ENCODE measurements around the gene CASP7. TPM values are rescaled to one million over a fixed set of nuclear protein-coding genes. Genes with fewer than 3 reads are reported as not detected.

The CASP7 gene
- total RNA-seq, 4 donors from 2014 or later: 5.3 to 23.9 (median 8.9) TPM

DNA sequence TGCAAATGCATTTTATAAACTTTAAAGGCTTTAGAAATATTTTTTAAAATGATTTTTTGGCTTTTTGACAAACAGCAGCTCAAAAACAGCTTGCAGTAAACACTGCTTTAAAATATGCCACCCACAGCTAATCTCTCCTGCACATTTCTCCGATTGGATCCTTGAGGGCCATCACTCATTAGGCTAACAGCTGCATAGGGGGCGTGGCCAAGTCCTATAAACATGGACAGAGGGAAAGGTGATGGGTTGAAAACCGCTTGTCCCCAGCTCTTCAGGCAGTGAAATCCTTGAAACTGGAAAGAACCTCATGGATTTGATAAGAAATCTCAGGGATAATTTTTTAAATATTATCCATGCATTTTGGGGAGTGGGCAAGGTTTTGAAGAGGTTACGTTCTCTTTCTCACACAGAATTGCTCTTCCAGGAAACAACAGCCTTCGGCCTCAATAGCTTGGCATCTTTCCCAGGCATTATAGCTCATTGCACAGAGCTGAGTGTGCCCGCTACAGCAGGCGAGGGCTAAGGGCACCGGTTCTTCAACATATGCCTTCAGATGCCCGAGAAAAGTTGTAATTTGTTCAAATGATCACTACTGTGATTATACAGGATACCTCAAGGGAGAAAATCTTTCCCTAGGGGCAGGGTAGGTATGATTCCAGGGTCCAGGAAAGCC, 73.4 kb downstream of the CASP7 start:
- H3K27me3 ChIP-seq: no peaks in the 10 kb centered on the region
- TF ChIP-seq, protein P1, sequence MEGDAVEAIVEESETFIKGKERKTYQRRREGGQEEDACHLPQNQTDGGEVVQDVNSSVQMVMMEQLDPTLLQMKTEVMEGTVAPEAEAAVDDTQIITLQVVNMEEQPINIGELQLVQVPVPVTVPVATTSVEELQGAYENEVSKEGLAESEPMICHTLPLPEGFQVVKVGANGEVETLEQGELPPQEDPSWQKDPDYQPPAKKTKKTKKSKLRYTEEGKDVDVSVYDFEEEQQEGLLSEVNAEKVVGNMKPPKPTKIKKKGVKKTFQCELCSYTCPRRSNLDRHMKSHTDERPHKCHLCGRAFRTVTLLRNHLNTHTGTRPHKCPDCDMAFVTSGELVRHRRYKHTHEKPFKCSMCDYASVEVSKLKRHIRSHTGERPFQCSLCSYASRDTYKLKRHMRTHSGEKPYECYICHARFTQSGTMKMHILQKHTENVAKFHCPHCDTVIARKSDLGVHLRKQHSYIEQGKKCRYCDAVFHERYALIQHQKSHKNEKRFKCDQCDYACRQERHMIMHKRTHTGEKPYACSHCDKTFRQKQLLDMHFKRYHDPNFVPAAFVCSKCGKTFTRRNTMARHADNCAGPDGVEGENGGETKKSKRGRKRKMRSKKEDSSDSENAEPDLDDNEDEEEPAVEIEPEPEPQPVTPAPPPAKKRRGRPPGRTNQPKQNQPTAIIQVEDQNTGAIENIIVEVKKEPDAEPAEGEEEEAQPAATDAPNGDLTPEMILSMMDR (IDR thresholded peaks at IDR 0.05 in 4 of 5, conservative IDR thresholded peaks at IDR 0.05 in 1 of 5): no peak
- TF ChIP-seq POLR2A (IDR thresholded peaks at IDR 0.05): no peak

DNA sequence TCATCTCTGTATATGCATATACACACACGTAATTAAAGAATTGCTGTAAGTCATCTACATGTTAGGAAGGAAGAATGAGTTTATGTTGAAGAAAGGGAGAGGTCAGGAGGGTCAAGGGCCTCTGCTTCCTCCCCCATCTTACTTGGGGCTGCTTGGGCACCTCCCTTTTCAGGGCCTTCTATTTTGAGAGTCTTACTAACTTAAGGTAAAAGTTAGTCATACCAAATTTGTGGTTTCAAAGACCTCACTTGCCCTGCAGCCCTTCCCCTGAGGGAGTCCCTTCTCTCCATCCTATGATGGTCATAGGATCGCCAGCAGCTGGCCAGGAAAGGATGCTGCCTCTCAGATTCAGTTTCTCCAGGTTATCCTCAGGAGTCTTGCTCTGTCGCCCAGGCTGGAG, 74.4 kb downstream of the CASP7 start:
- in situ Hi-C loops (cut with MboI; ENCODE audit: low sequenced_read_pairs in 4 of 4): no loop called here
- Histone ChIP-seq H3K4me1 (no peaks in the 10 kb centered on the region), H3K36me3 (no peaks in the 10 kb centered on the region), H3K9me3 (no peaks in the 10 kb centered on the region), H3K27me3 (no peaks in the 10 kb centered on the region), H3K4me3 (no peak overlapping the region), H3K27ac (no peak overlapping the region)
- TF ChIP-seq POLR2A (IDR thresholded peaks at IDR 0.05): no peak
- TF ChIP-seq, protein P1 (IDR thresholded peaks at IDR 0.05 in 4 of 5, conservative IDR thresholded peaks at IDR 0.05 in 1 of 5): no peak
- no peak for ATAC-seq
- DNase-seq: no peak
- intact Hi-C loops (cut with DNase I; ENCODE audit: low total_unique reads): no loop called here

More for the DNA sequence above, 73.4 kb downstream of the CASP7 start:
- in situ Hi-C loops (cut with MboI; ENCODE audit: low sequenced_read_pairs in 4 of 4) (no loop called here), intact Hi-C loops (cut with DNase I; ENCODE audit: low total_unique reads) (no loop called here)
- no peak for DNase-seq
- no peaks in the 10 kb centered on the region for H3K9me3 ChIP-seq
- H3K4me1 ChIP-seq: no peaks in the 10 kb centered on the region
- no peaks in the 10 kb centered on the region for H3K36me3 ChIP-seq
- ATAC-seq: no peak
- H3K27ac ChIP-seq: no peak overlapping the region
- H3K4me3 ChIP-seq: no peak overlapping the region

DNA sequence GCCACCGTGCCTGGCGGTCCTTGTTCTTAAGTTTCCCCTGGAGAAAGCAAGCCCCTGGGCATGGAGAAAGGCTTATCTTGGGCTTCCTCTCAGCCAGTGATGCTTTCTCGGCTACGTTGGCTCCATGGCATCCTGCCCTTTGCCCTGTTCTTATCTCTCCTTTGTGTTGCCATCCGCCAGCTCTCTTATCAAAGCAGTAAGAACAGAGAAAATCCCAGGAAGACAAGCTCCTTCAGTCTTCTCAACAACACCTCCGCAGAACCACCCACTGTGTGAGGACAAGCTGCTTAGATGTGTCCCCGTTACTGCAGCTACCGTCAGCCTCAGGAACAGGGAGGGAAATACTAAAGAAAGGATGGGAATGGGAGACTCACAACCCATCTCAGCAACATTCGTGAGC, 75.1 kb downstream of the CASP7 start:
- Histone ChIP-seq H3K4me3 (no peak overlapping the region), H3K27me3 (no peaks in the 10 kb centered on the region), H3K9me3 (no peaks in the 10 kb centered on the region), H3K36me3 (no peaks in the 10 kb centered on the region), H3K4me1 (no peaks in the 10 kb centered on the region), H3K27ac (no peak overlapping the region)
- in situ Hi-C loops (cut with MboI; ENCODE audit: low sequenced_read_pairs in 4 of 4) (no loop called here), intact Hi-C loops (cut with DNase I; ENCODE audit: low total_unique reads) (no loop called here)
- DNase-seq (no peak), ATAC-seq (no peak)
- TF ChIP-seq POLR2A (IDR thresholded peaks at IDR 0.05): no peak
- TF ChIP-seq, protein P1 (IDR thresholded peaks at IDR 0.05 in 4 of 5, conservative IDR thresholded peaks at IDR 0.05 in 1 of 5): no peak

DNA sequence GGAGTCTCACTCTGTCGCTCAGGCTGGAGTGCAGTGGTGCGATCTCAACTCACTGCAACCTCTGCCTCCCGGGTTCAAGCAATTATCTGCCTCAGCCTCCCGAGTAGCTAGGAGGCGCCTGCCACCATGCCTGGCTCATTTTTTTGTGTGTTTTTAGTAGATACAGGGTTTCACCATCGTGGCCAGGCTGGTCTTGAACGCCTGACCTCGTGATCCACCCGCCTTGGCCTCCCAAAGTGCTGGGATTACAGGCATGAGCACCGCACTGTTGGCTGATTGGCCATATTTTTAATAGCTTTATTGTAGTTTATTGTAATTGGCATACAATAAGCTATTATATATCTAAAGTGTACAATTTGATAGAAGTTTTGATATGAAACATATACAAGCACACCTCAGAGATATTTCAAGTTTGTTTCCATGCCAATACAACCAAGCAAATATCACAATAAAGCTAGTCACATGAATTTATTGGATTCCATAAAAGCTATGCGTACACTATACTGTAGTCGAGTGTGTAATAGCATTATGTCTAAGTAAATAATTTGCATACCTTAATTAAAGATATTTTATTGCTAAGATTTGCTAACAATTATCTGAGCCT, 77.3 kb downstream of the CASP7 start:
- no peak for TF ChIP-seq POLR2A (IDR thresholded peaks at IDR 0.05)
- TF ChIP-seq, protein P1 (IDR thresholded peaks at IDR 0.05 in 4 of 5, conservative IDR thresholded peaks at IDR 0.05 in 1 of 5): no peak
- no peaks in the 10 kb centered on the region for H3K27me3 ChIP-seq
- no peaks in the 10 kb centered on the region for H3K36me3 ChIP-seq
- no peaks in the 10 kb centered on the region for H3K4me1 ChIP-seq
- no peak overlapping the region for H3K4me3 ChIP-seq
- H3K27ac ChIP-seq: no peak overlapping the region
- H3K9me3 ChIP-seq: no peaks in the 10 kb centered on the region
- DNase-seq (no peak), ATAC-seq (no peak)
- intact Hi-C loops (cut with DNase I; ENCODE audit: low total_unique reads): no loop called here
- in situ Hi-C loops (cut with MboI; ENCODE audit: low sequenced_read_pairs in 4 of 4): no loop called here

Data from gastrocnemius medialis (tissue), 4 donors.